Panc1 (cell line): ENCODE data around the gene RALGPS1.

Experiments
- POLR2AphosphoS5 ChIP-seq: IDR thresholded peaks from 2 replicates; pipeline ENCODE4 v1.6.1; 2012; ENCODE audit warnings: mild to moderate bottlenecking, low read depth, low read length, moderate library complexity
- TF ChIP-seq, protein P1 (sequence below): fragments of 450-650 bp; IDR thresholded peaks from 2 replicates; pipeline ENCODE4 v1.5.1; 2017; ENCODE audit warnings: mild to moderate bottlenecking

DNA sequence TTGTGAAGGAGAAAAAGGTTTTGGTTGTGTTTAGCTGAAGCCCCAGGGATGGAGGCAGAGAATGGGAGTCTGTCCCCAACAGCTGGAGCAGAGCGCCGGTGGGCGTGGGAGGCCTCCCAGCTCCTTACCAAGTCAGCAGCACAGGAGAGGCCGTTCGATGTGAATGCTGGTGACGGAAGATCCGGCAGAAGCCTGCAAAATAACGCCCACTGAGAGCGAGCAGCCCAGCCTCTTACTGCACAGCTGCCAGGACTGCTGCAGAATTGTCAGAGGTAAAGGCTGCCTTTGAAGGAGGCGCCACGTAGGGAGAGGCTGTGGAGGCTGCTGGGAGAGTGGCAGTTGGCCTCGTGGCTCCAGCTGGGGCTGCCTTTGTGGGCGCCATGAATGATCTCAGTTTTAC, 181.6 kb downstream of the RALGPS1 start:
- TF ChIP-seq, protein P1, sequence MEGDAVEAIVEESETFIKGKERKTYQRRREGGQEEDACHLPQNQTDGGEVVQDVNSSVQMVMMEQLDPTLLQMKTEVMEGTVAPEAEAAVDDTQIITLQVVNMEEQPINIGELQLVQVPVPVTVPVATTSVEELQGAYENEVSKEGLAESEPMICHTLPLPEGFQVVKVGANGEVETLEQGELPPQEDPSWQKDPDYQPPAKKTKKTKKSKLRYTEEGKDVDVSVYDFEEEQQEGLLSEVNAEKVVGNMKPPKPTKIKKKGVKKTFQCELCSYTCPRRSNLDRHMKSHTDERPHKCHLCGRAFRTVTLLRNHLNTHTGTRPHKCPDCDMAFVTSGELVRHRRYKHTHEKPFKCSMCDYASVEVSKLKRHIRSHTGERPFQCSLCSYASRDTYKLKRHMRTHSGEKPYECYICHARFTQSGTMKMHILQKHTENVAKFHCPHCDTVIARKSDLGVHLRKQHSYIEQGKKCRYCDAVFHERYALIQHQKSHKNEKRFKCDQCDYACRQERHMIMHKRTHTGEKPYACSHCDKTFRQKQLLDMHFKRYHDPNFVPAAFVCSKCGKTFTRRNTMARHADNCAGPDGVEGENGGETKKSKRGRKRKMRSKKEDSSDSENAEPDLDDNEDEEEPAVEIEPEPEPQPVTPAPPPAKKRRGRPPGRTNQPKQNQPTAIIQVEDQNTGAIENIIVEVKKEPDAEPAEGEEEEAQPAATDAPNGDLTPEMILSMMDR: no peak
- TF ChIP-seq POLR2AphosphoS5: no peak
